ENCODE results near the gene RFNG.

DNA sequence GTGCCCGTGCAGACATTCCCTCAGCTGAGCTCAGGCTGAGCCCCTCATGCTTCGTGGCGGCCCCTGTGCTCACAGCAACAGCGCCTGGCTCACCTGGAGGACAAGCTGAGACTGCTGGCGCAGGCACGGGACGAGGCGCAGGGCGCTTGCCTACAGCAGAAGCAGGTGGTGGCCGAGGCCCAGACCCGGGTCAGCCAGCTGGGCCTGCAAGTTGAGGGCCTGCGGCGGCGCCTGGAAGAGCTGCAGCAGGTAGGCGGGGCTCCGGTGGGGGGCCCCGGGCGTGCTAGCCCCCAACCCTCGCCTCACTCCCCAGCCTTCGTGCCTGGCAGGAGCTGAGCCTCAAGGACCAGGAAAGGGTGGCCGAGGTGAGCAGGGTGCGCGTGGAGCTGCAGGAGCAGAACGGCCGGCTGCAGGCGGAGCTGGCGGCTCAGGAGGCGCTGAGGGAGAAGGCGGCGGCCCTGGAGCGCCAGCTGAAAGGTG lies 21.6 kb downstream of the RFNG start:
- TF ChIP-seq EZH2phosphoT487 (IDR thresholded peaks at IDR 0.05) (no peak), EZH2 (IDR thresholded peaks at IDR 0.05) (no peak)
- TF ChIP-seq, protein P1, sequence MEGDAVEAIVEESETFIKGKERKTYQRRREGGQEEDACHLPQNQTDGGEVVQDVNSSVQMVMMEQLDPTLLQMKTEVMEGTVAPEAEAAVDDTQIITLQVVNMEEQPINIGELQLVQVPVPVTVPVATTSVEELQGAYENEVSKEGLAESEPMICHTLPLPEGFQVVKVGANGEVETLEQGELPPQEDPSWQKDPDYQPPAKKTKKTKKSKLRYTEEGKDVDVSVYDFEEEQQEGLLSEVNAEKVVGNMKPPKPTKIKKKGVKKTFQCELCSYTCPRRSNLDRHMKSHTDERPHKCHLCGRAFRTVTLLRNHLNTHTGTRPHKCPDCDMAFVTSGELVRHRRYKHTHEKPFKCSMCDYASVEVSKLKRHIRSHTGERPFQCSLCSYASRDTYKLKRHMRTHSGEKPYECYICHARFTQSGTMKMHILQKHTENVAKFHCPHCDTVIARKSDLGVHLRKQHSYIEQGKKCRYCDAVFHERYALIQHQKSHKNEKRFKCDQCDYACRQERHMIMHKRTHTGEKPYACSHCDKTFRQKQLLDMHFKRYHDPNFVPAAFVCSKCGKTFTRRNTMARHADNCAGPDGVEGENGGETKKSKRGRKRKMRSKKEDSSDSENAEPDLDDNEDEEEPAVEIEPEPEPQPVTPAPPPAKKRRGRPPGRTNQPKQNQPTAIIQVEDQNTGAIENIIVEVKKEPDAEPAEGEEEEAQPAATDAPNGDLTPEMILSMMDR (IDR thresholded peaks at IDR 0.05), result no peak

All from neural progenitor cell (in vitro differentiated cells).